Transverse colon (tissue), 4 donors: Measurements from ENCODE around the gene FSTL1. TPM values are rescaled to one million over a fixed set of nuclear protein-coding genes. Genes with fewer than 3 reads are reported as not detected.
"Not testable (repeated sequence)": the region's sequence is repeated elsewhere in the genome, so short reads cannot be mapped to it uniquely, and the experiment has no call there.

Experiments
- DNase-seq: peaks from one replicate; pipeline ENCODE4 v3.0.0-alpha.2; 2019
- H3K27ac ChIP-seq, 4 donors: fragments of 200-600 bp; sonication (generic); 2 replicates each; pipeline ENCODE4 v1.5.1; 2016 to 2018; ENCODE audit warnings: inconsistent platforms in 4 of 4
- H3K27me3 ChIP-seq: fragments of 200-600 bp; sonication (generic); 2 replicates; pipeline ENCODE4 v1.5.1; 2017; ENCODE audit warnings: inconsistent platforms
- H3K36me3 ChIP-seq, 4 donors: fragments of 200-600 bp; sonication (generic); 2 replicates each; pipeline ENCODE4 v1.5.1; 2017 to 2019; ENCODE audit warnings: inconsistent platforms in 4 of 4
- H3K4me1 ChIP-seq, 4 donors: fragments of 200-600 bp; sonication (generic); 2 replicates each; pipeline ENCODE4 v1.5.1; 2017 to 2020; ENCODE audit warnings: inconsistent platforms in 4 of 4
- H3K4me3 ChIP-seq, 4 donors: fragments of 200-600 bp; sonication (generic); 1 replicate in 1 of 4; 2 replicates in 3 of 4; pipeline versions ENCODE4 v1.5.1 to v1.6.1; 2017 to 2019; ENCODE audit warnings: inconsistent platforms in 4 of 4
- H3K9me3 ChIP-seq, 2 donors: fragments of 200-600 bp; sonication (generic); 2 replicates each; pipeline ENCODE4 v1.5.1; 2017 to 2019; ENCODE audit warnings: inconsistent platforms in 2 of 2
- CTCF ChIP-seq, 5 experiments: fragments of 200-600 bp in 3 of 5; fragments of 450-650 bp in 2 of 5; sonication (generic) in 3 of 5; IDR thresholded peaks; 1 replicate in 2 of 5; 2 replicates in 3 of 5; pipeline ENCODE4 v1.5.1; 2016 to 2017; ENCODE audit warnings: antibody characterized with exemption in 5 of 5, inconsistent platforms in 3 of 5, mild to moderate bottlenecking in 2 of 5, moderate library complexity in 1 of 5
- EP300 ChIP-seq: sonication (generic); formaldehyde crosslinking; IDR thresholded peaks from one replicate; pipeline ENCODE4 v1.6.1; 2017; ENCODE audit warnings: antibody characterized with exemption, low read depth
- POLR2A ChIP-seq: fragments of 450-650 bp; IDR thresholded peaks from one replicate; pipeline ENCODE4 v1.6.1; 2016; ENCODE audit warnings: antibody characterized with exemption, mild to moderate bottlenecking, moderate library complexity
- POLR2AphosphoS5 ChIP-seq, 3 donors: sonication (generic); formaldehyde crosslinking; IDR thresholded peaks; one replicate each; pipeline ENCODE4 v1.6.1; 2016; ENCODE audit warnings: antibody characterized with exemption in 3 of 3
- WGBS, 2 donors: methylation state at CpG; one replicate each; pipeline ENCODE4 v1.1.5; 2018; ENCODE audit warnings: low coverage in 1 of 2; 5-methylcytosine and 5-hydroxymethylcytosine counted together
- in situ Hi-C, 4 donors: fragments of 200-750 bp; cut with MboI; loops; one replicate each; pipeline versions ENCODE4 v1.15.0 to v1.15.1; 2017; ENCODE audit warnings: low sequenced_read_pairs in 3 of 4, low pct_ligation_motif_present in 1 of 4, low pct_unique_long_range_greater_than_20kb in 1 of 4
- intact Hi-C: fragments of 100-400 bp; cut with DNase I; formaldehyde crosslinking; loops from one replicate; pipeline ENCODE4 v1.15.1; 2023; ENCODE audit warnings: low total_unique reads
- total RNA-seq, 4 donors: library from RNA; depleted of rRNA; stranded (reverse); fragments of >200 nt; gene quantifications; one replicate each; pipeline ENCODE4 v1.1.0, GENCODE V29; 2016

Gene FSTL1
- total RNA-seq, 4 donors from 2014 or later: 81.2 to 106 (median 91.8) TPM

GRCh38 chr3:120393761-120394160, 57.0 kb downstream of the FSTL1 start:
- Histone ChIP-seq H3K36me3 (peaks cover 0 to 13% (median 0%) of the 10 kb centered on the region in 4 donors), H3K27me3 (no peaks in the 10 kb centered on the region), H3K4me3 (no peak overlapping the region), H3K4me1 (no peaks in the 10 kb centered on the region), H3K27ac (no peak overlapping the region), H3K9me3 (no peaks in the 10 kb centered on the region)
- 86% methylated on average over 2 of the region's 2 CpGs; no CpG with 5 or more reads in 1 of the 2 donors for WGBS, 2 donors
- intact Hi-C loops (no loop called here), in situ Hi-C loops (no loop called here)
- TF ChIP-seq POLR2A (no peak), POLR2AphosphoS5 (IDR thresholded peaks at IDR 0.05) (no peak), EP300 (no peak), CTCF (IDR thresholded peaks at IDR 0.05) (no peak)
- DNase-seq: no peak

GRCh38 chr3:120393243-120393642, 57.5 kb downstream of the FSTL1 start:
- WGBS, 2 donors: 67 to 74% methylated on average over 4 of the region's 4 CpGs
- TF ChIP-seq POLR2A: no peak
- TF ChIP-seq EP300: no peak
- TF ChIP-seq CTCF (IDR thresholded peaks at IDR 0.05): no peak
- no peak for TF ChIP-seq POLR2AphosphoS5 (IDR thresholded peaks at IDR 0.05)
- H3K36me3 ChIP-seq: peaks cover 0 to 13% (median 0%) of the 10 kb centered on the region in 4 donors
- in situ Hi-C loops (no loop called here), intact Hi-C loops (no loop called here)
- no peak overlapping the region for H3K4me3 ChIP-seq
- H3K9me3 ChIP-seq: no peaks in the 10 kb centered on the region
- no peak overlapping the region for H3K27ac ChIP-seq
- H3K4me1 ChIP-seq: no peaks in the 10 kb centered on the region
- no peaks in the 10 kb centered on the region for H3K27me3 ChIP-seq
- DNase-seq: no peak

GRCh38 chr3:120382941-120383447, 67.8 kb downstream of the FSTL1 start:
- Histone ChIP-seq H3K36me3 (no peaks in the 10 kb centered on the region), H3K4me1 (no peaks in the 10 kb centered on the region), H3K4me3 (no peak overlapping the region), H3K27ac (no peak overlapping the region), H3K27me3 (no peaks in the 10 kb centered on the region), H3K9me3 (no peaks in the 10 kb centered on the region)
- in situ Hi-C loops: no loop called here
- intact Hi-C loops: no loop called here
- WGBS, 2 donors: 55 to 74% methylated on average over 1 to 2 of the region's 2 CpGs
- no peak for TF ChIP-seq POLR2AphosphoS5 (IDR thresholded peaks at IDR 0.05)
- TF ChIP-seq POLR2A: no peak
- no peak for TF ChIP-seq EP300
- no peak for TF ChIP-seq CTCF (IDR thresholded peaks at IDR 0.05)
- DNase-seq: no peak

GRCh38 chr3:120381503-120381902, 69.3 kb downstream of the FSTL1 start:
- no peaks in the 10 kb centered on the region for H3K9me3 ChIP-seq
- in situ Hi-C loops (no loop called here), intact Hi-C loops (no loop called here)
- TF ChIP-seq POLR2A (no peak), POLR2AphosphoS5 (IDR thresholded peaks at IDR 0.05) (no peak), CTCF (IDR thresholded peaks at IDR 0.05) (no peak), EP300 (no peak)
- H3K4me3 ChIP-seq: no peak overlapping the region
- no peak for DNase-seq
- no peaks in the 10 kb centered on the region for H3K36me3 ChIP-seq
- H3K27ac ChIP-seq: no peak overlapping the region
- 88 to 90% methylated on average over 2 of the region's 2 CpGs for WGBS, 2 donors
- no peaks in the 10 kb centered on the region for H3K27me3 ChIP-seq
- H3K4me1 ChIP-seq: no peaks in the 10 kb centered on the region

GRCh38 chr3:120377948-120378347, 72.8 kb downstream of the FSTL1 start:
- H3K4me1 ChIP-seq, H3K36me3 ChIP-seq, DNase-seq, H3K9me3 ChIP-seq, H3K27me3 ChIP-seq, H3K27ac ChIP-seq, in situ Hi-C loops, intact Hi-C loops, H3K4me3 ChIP-seq: not testable (repeated sequence)
- 58% methylated on average over 2 of the region's 12 CpGs; no CpG with 5 or more reads in 1 of the 2 donors for WGBS, 2 donors
